Naive B cell (primary cell): ENCODE measurements around the gene CNNM2. TPM values are rescaled to one million over a fixed set of nuclear protein-coding genes. Genes with fewer than 3 reads are reported as not detected.
"Not testable (repeated sequence)": the region's sequence is repeated elsewhere in the genome, so short reads cannot be mapped to it uniquely, and the experiment has no call there.

Experiments used
- ATAC-seq, 2 donors: fragments of 150-1000 bp; cut with Tn5 transposase; 2 replicates each; pipeline ENCODE4 v1.10.0; 2021; ENCODE audit warnings: low read depth in 2 of 2, mild to moderate bottlenecking in 2 of 2, moderate library complexity in 2 of 2
- DNase-seq: peaks from one replicate; pipeline ENCODE4 v3.0.0; 2022
- H3K27ac Mint-ChIP-seq, 6 donors: one replicate each; pipeline ENCODE4 v1.8.0; 2020 to 2022; ENCODE audit warnings: mild to moderate bottlenecking in 6 of 6, mixed read lengths in 6 of 6, moderate library complexity in 5 of 6, inconsistent platforms in 2 of 6
- H3K27me3 Mint-ChIP-seq, 3 donors: one replicate each; pipeline ENCODE4 v1.8.0; 2021 to 2022; ENCODE audit warnings: mixed read lengths in 3 of 3, mild to moderate bottlenecking in 1 of 3
- H3K36me3 Mint-ChIP-seq, 2 donors: one replicate each; pipeline ENCODE4 v1.8.0; 2020 to 2022; ENCODE audit warnings: mixed read lengths in 2 of 2, inconsistent platforms in 1 of 2, mild to moderate bottlenecking in 1 of 2
- H3K4me1 Mint-ChIP-seq, 3 donors: one replicate each; pipeline ENCODE4 v1.8.0; 2020 to 2022; ENCODE audit warnings: mixed read lengths in 3 of 3, inconsistent platforms in 1 of 3, mild to moderate bottlenecking in 1 of 3, moderate library complexity in 1 of 3
- H3K4me3 Mint-ChIP-seq, 8 donors: one replicate each; pipeline ENCODE4 v1.8.0; 2020 to 2022; ENCODE audit warnings: mild to moderate bottlenecking in 8 of 8, mixed read lengths in 8 of 8, moderate library complexity in 8 of 8, inconsistent platforms in 2 of 8
- H3K9me3 Mint-ChIP-seq, 7 donors: one replicate each; pipeline ENCODE4 v1.8.0; 2020 to 2022; ENCODE audit warnings: mixed read lengths in 7 of 7, mild to moderate bottlenecking in 5 of 7, inconsistent platforms in 2 of 7, moderate library complexity in 1 of 7
- polyA plus RNA-seq, 6 donors: library from polyadenylated mRNA; unstranded; fragments of 300-500 nt; fragmentation: Illumina TruSeq; gene quantifications; one replicate each; pipeline ENCODE4 v1.2.3, GENCODE V29; 2021; ENCODE audit warnings: low read depth in 6 of 6

Gene CNNM2
- polyA plus RNA-seq, 6 donors from 2014 or later = 4.4 to 7.5 (median 6.0) TPM

DNA sequence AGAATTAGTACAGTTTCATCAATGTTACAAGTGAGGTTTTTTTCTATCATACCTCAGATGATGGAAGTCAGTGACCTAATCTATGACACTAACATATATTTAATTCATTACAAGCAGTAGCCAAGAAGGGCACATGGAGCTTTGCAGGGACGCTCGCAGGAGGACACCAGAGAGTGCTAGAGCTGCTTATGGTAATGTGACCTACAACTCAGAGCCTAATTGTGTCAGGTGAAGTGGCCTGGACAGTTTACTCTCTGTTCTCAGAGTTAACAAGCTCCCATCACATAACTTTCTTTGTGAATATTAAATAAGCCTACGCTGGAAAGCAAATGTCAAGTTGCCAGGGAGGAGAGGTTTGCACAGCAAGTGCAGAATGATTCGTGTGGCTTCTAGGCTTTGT lies 11.6 kb upstream of the CNNM2 start:
- H3K36me3 Mint-ChIP-seq = no peaks in the 10 kb centered on the region
- H3K27me3 Mint-ChIP-seq = no peaks in the 10 kb centered on the region
- no peak overlapping the region for H3K4me3 Mint-ChIP-seq
- ATAC-seq (no peak), DNase-seq (no peak)
- H3K27ac Mint-ChIP-seq = no peak overlapping the region
- no peaks in the 10 kb centered on the region for H3K4me1 Mint-ChIP-seq
- H3K9me3 Mint-ChIP-seq = no peaks in the 10 kb centered on the region

DNA sequence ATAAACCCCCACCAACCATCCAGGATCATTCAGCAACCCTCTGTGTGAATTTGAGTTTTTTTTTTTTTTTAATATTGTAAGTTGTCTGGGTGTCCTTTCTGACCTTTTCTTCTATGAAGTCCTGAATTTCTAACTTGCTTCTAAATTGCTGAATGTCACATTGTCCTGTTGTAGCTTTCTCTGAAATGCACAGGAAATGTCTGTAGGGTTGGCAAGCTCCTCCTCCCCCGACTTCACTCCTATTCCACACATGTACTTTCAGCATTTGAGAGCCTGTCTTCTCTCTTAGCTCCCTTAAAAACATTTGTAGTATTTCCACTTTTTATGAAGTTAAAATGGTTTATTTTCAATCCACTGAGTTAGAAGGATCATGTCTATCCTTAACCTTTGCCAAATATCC lies 3.3 kb upstream of the CNNM2 start:
- Mint-ChIP-seq H3K27me3 (peaks cover 12 to 28% (median 18%) of the 10 kb centered on the region in 3 donors), H3K9me3 (peaks cover 0 to 1% (median 0%) of the 10 kb centered on the region in 7 donors), H3K4me1 (peaks cover 18 to 23% (median 18%) of the 10 kb centered on the region in 3 donors), H3K4me3 (peak overlapping the region in 1 of 8 donors; percentile 42), H3K27ac (peak overlapping the region in 1 of 6 donors; percentile 11), H3K36me3 (no peaks in the 10 kb centered on the region)
- no peak for DNase-seq
- ATAC-seq = no peak

DNA sequence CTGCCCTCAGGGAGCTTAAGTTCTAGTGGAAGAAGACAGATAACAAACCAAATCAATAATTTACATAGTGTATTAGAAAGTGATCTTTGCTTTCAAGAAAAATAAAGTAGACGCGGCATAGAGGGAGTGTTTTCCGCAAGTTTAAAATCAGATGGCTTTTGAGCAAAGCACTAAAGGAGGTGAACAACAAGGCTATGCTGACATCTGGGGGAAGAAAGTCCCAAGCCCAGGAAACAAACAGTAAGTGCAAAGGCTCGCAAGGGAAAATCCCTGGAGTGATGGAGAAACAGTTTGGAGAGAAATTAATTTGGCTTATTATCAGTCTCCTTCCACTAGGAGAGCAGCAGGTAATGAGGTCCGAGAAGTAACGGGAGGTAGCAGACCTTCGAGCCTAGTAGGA lies 1.9 kb upstream of the CNNM2 start:
- Mint-ChIP-seq H3K4me3 (peak overlapping the region; percentile 61 to 97 (median 89)), H3K4me1 (peaks cover 31 to 37% (median 32%) of the 10 kb centered on the region in 3 donors), H3K27me3 (peaks cover 12 to 28% (median 18%) of the 10 kb centered on the region in 3 donors), H3K9me3 (peaks cover 0 to 1% (median 0%) of the 10 kb centered on the region in 7 donors), H3K27ac (peak overlapping the region in 5 of 6 donors; percentile 2 to 92 (median 79)), H3K36me3 (no peaks in the 10 kb centered on the region)
- no peak for ATAC-seq
- no peak for DNase-seq

DNA sequence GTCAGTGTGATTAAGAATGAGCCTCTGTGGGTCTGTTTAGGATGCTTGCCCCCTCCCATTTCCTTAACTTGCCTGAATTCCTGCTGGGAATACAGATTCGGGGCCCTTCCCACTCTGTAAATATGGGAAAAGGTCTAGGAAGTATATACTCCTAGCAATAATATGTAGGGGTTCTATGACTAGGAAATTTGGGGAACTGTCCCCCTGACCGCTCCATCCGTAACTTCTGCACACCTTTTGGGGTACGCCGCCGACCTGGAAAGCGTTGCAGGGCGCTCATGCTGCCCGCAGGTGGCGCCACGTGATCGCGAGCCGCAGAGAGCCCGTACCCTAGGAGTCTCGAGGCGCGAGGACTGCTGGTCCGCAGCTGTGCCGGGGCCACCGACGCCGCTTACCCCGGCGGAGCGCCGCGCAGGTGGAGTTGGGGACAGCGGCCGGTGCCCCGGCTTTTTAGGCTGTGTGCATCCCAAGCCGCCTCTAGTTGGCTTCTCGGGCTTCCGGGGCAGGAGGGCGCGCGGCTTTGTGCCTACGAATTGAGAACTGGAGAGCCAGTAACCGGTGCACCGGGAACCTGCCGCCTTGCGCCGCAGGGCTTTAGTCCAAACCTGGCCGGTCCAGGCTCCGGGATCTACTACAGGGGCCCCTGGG lies 656 bp upstream of the CNNM2 start:
- Mint-ChIP-seq H3K4me3 (peak overlapping the region; percentile 92 to 99 (median 97)), H3K36me3 (no peaks in the 10 kb centered on the region), H3K27ac (peak overlapping the region; percentile 93 to 99 (median 98)), H3K9me3 (peaks cover 0 to 1% (median 0%) of the 10 kb centered on the region in 7 donors), H3K27me3 (peaks cover 12 to 21% (median 18%) of the 10 kb centered on the region in 3 donors), H3K4me1 (peaks cover 36 to 47% (median 43%) of the 10 kb centered on the region in 3 donors)
- DNase-seq (peak; percentile 83), ATAC-seq (peak; percentile 57 to 59)

DNA sequence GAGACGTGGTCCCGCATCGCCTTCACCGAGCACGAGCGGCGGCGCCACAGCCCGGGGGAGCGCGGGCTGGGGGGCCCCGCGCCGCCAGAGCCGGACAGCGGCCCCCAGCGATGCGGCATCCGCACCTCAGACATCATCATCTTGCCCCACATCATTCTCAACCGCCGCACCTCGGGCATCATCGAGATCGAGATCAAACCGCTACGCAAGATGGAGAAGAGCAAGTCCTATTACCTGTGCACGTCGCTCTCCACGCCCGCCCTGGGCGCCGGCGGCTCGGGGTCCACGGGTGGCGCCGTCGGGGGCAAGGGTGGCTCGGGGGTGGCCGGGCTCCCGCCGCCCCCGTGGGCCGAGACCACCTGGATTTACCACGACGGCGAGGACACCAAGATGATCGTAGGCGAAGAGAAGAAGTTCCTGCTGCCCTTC lies 737 bp downstream of the CNNM2 start:
- H3K27me3 Mint-ChIP-seq = peaks cover 10 to 16% (median 11%) of the 10 kb centered on the region in 3 donors
- ATAC-seq = no peak
- peak overlapping the region; percentile 92 to 99 (median 97) for H3K4me3 Mint-ChIP-seq
- DNase-seq = no peak
- H3K4me1 Mint-ChIP-seq = peaks cover 44 to 59% (median 49%) of the 10 kb centered on the region in 3 donors
- H3K9me3 Mint-ChIP-seq = peaks cover 0 to 1% (median 0%) of the 10 kb centered on the region in 7 donors
- no peaks in the 10 kb centered on the region for H3K36me3 Mint-ChIP-seq
- peak overlapping the region in 3 of 6 donors; percentile 85 to 98 (median 94) for H3K27ac Mint-ChIP-seq

DNA sequence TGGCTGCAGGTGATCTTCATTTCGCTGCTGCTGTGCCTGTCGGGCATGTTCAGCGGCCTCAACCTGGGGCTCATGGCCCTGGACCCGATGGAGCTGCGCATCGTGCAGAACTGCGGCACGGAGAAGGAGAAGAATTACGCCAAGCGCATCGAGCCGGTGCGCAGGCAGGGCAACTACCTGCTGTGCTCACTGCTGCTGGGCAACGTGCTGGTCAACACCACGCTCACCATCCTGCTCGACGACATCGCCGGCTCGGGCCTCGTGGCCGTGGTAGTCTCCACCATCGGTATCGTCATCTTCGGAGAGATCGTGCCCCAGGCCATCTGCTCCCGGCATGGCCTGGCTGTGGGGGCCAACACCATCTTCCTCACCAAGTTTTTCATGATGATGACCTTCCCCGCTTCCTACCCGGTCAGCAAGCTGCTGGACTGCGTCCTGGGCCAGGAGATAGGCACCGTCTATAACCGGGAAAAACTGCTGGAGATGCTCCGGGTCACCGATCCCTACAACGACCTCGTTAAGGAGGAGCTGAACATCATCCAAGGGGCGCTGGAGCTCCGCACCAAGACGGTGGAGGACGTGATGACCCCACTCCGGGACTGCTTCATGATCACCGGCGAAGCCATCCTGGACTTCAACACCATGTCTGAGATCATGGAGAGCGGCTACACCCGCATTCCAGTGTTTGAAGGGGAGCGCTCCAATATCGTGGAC lies 1.3 kb downstream of the CNNM2 start:
- peak overlapping the region in 3 of 6 donors; percentile 60 to 73 (median 72) for H3K27ac Mint-ChIP-seq
- H3K4me3 Mint-ChIP-seq = peak overlapping the region; percentile 80 to 99 (median 96)
- peaks cover 0 to 1% (median 0%) of the 10 kb centered on the region in 7 donors for H3K9me3 Mint-ChIP-seq
- peaks cover 46 to 59% (median 49%) of the 10 kb centered on the region in 3 donors for H3K4me1 Mint-ChIP-seq
- H3K36me3 Mint-ChIP-seq = no peaks in the 10 kb centered on the region
- DNase-seq (no peak), ATAC-seq (no peak)
- peaks cover 6 to 12% (median 8%) of the 10 kb centered on the region in 3 donors for H3K27me3 Mint-ChIP-seq

DNA sequence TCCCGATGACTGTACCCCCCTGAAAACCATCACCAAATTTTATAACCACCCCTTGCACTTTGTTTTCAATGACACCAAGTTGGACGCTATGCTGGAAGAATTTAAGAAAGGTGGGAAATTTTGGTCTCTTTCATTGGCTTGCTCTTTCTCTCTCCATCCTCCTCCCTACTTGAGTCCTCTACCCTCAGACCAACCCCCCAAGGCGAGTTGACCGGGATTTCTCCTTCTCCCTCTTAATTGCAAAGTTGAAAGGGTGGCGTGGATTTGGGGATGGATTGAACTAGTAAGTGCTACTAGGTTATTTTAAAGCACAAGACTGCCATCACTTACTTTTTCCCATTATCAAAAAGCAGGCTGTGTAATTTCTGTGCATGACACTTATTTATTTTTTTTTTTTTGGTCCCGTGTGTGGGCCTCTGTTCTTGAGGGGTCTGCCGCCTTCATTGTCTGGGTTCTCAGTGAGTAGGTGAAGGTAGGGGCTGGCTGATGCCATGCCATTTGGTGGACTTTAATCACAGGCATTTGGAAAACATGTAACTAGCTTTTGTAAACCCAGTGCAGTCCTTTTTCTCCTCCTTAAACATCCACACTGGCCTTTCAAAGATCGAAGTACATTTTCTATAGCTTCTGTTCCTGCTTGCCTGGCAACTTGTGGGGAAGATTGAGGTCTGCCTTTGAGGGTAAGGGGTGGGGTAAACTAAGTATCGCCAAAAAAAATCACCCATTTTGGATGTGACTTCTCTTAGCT lies 2.1 kb downstream of the CNNM2 start:
- peaks cover 6 to 8% (median 8%) of the 10 kb centered on the region in 3 donors for H3K27me3 Mint-ChIP-seq
- no peaks in the 10 kb centered on the region for H3K36me3 Mint-ChIP-seq
- no peak for ATAC-seq
- peak overlapping the region; percentile 80 to 99 (median 96) for H3K4me3 Mint-ChIP-seq
- peak overlapping the region in 4 of 6 donors; percentile 24 to 89 (median 52) for H3K27ac Mint-ChIP-seq
- DNase-seq = no peak
- H3K4me1 Mint-ChIP-seq = peaks cover 46 to 59% (median 49%) of the 10 kb centered on the region in 3 donors
- peaks cover 0 to 1% (median 0%) of the 10 kb centered on the region in 7 donors for H3K9me3 Mint-ChIP-seq

DNA sequence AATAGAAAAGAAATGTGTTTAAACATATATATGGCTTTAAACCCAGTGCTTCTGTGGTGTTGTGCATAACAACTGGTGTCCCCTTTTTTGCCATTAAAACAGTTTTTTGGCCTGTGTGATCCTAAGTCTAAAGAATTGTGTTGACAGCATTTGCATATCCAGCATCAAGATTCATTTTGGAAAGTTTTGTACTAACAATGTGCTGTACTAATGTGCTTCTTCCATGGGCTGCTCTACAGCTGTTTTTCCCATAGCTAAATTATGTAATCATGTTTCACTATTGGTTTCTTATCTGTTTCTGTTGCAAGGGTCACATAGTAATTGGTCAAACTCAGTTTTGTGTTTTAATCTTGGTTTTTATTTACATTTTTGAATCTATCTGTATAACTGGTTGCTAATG lies 5.5 kb downstream of the CNNM2 start:
- no peaks in the 10 kb centered on the region for H3K9me3 Mint-ChIP-seq
- DNase-seq (no peak), ATAC-seq (no peak)
- H3K4me3 Mint-ChIP-seq = peak overlapping the region in 1 of 8 donors; percentile 77
- H3K27ac Mint-ChIP-seq = peak overlapping the region in 1 of 6 donors; percentile 33
- H3K36me3 Mint-ChIP-seq = no peaks in the 10 kb centered on the region
- H3K27me3 Mint-ChIP-seq = no peaks in the 10 kb centered on the region
- peaks cover 42 to 51% (median 44%) of the 10 kb centered on the region in 3 donors for H3K4me1 Mint-ChIP-seq

DNA sequence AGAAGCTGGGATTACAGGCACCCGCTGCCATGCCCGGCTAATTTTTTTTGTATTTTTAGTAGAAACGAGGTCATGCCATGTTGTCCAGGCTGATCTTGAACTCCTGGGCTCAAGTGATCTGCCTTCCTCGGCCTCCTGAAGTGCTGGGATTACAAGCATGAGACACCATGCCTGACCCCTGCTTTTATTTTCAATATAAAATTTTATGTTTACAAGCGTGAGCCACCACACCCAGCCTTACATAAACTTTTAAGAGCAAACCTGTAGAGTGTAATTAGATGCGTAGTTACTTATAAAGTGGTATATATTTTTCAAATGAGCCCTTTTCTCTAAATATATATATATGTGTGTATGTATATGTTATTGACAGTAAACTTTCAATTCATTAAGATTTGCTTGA lies 8.7 kb downstream of the CNNM2 start:
- H3K36me3 Mint-ChIP-seq = peaks cover 0 to 1% of the 10 kb centered on the region in 2 donors
- ATAC-seq (no peak), DNase-seq (no peak)
- peaks cover 17 to 23% (median 17%) of the 10 kb centered on the region in 3 donors for H3K4me1 Mint-ChIP-seq
- no peaks in the 10 kb centered on the region for H3K9me3 Mint-ChIP-seq
- peak overlapping the region in 1 of 6 donors; percentile 39 for H3K27ac Mint-ChIP-seq
- no peaks in the 10 kb centered on the region for H3K27me3 Mint-ChIP-seq
- H3K4me3 Mint-ChIP-seq = no peak overlapping the region

DNA sequence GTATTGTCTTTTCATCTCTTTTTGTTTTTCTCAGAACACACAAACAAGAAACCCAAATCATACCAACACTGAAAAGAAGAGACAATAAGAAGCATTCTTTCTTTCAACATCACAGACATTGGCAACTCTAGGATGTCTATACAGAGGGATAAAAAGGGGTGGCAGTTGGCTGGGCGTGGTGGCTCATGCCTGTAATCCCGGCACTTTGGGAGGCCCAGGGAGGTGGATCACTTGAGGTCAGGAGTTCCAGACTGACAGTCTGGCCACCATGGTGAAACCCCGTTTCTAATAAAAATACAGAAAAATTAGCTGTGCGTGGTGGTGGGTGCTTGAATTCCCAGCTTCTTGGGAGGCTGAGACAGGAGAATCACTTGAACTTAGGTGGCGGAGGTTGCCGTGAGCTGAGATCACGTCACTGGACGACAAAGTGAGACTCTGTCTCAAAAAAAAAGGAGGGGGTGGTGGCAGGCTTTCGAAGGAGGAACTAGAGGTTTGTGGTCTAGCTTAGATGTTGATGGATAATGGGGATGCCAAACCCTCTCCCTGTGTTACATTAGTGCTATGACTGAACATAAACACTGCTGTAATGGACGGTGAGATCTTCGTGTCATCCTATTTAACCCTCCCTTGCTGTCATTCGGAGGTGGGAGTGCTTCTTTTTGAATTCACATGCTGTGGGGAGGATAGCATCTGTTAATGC lies 9.4 kb downstream of the CNNM2 start:
- peaks cover 12 to 19% (median 14%) of the 10 kb centered on the region in 3 donors for H3K4me1 Mint-ChIP-seq
- no peaks in the 10 kb centered on the region for H3K27me3 Mint-ChIP-seq
- no peaks in the 10 kb centered on the region for H3K9me3 Mint-ChIP-seq
- peak overlapping the region in 3 of 6 donors; percentile 39 to 84 (median 65) for H3K27ac Mint-ChIP-seq
- DNase-seq (no peak), ATAC-seq (peak; percentile 62 to 68)
- peaks cover 0 to 5% of the 10 kb centered on the region in 2 donors for H3K36me3 Mint-ChIP-seq
- no peak overlapping the region for H3K4me3 Mint-ChIP-seq

DNA sequence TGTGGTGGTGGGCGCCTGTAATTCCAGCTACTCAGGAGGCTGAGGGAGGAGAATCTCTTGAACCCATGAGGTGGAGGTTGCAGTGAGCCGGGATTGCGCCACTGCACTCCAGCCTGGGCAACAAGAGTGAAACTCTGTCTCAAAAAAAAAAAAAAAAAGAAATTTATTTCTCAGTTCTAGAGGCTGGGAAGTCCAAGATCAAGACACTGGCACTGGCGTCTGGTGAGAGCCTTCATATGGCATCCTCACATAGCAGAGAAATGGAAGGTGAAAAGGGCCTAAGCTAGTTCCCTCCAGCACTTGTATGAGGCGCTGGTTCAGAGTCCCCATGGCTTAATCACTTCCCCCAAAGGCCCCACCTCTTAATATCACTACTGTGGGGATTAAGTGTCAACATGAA lies 10.3 kb downstream of the CNNM2 start:
- not testable (repeated sequence) for H3K4me1 Mint-ChIP-seq

DNA sequence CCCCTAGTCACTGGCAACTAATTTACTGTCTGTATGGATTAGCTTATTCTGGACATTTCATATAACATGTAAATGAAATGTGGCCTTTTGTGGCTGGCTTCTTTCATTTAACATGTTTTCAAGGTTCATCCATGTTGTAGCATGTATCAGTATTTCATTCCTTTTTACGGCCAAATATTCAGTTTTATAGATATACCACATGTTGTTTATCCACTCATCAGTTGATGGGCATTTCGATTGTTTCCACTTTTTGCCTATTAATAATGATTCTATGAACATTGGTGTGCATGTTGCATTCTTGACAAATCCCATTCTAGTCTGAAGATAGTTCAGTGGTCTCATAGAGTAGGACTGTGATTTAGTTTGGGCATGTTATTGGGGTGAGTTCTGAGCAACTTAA lies 12.6 kb downstream of the CNNM2 start:
- Mint-ChIP-seq H3K9me3 (peaks cover 0 to 2% (median 0%) of the 10 kb centered on the region in 7 donors), H3K4me3 (no peak overlapping the region), H3K27me3 (no peaks in the 10 kb centered on the region), H3K4me1 (peaks cover 4 to 7% (median 5%) of the 10 kb centered on the region in 3 donors), H3K36me3 (peaks cover 0 to 9% of the 10 kb centered on the region in 2 donors), H3K27ac (no peak overlapping the region)
- DNase-seq = no peak
- no peak for ATAC-seq

More for the DNA sequence above, 10.3 kb downstream of the CNNM2 start:
- ATAC-seq, H3K36me3 Mint-ChIP-seq, DNase-seq, H3K9me3 Mint-ChIP-seq, H3K27me3 Mint-ChIP-seq, H3K27ac Mint-ChIP-seq, H3K4me3 Mint-ChIP-seq: not testable (repeated sequence)
